Activated naive CD4-positive, alpha-beta T cell treated with anti-CD3 and anti-CD28 coated beads for 36 hours (primary cell): Measurements from ENCODE around the gene SSBP1. TPM values are rescaled to one million over a fixed set of nuclear protein-coding genes. Genes with fewer than 3 reads are reported as not detected.

Experiments used
- CTCF ChIA-PET: fragments of 350-600 bp; sonication (Branson Sonifier 250); formaldehyde crosslinking; loops from one replicate; lab custom pipeline; 2021; ENCODE audit warnings: antibody characterized with exemption; lab: Charles Lee
- DNase-seq: peaks from one replicate; pipeline ENCODE4 v3.0.0-alpha.2; 2020
- H3K27ac Mint-ChIP-seq: one replicate; pipeline ENCODE4 v1.8.0; 2021; ENCODE audit warnings: mild to moderate bottlenecking, mixed read lengths
- H3K27me3 Mint-ChIP-seq: one replicate; pipeline ENCODE4 v1.8.0; 2021; ENCODE audit warnings: low read depth, mixed read lengths
- H3K36me3 Mint-ChIP-seq: one replicate; pipeline ENCODE4 v1.8.0; 2021; ENCODE audit warnings: low read depth, mixed read lengths
- H3K4me1 Mint-ChIP-seq: one replicate; pipeline ENCODE4 v1.8.0; 2021; ENCODE audit warnings: low read depth, mixed read lengths
- H3K4me3 Mint-ChIP-seq: one replicate; pipeline ENCODE4 v1.8.0; 2021; ENCODE audit warnings: mild to moderate bottlenecking, moderate library complexity, mixed read lengths
- H3K9me3 Mint-ChIP-seq: one replicate; pipeline ENCODE4 v1.8.0; 2021; ENCODE audit warnings: mixed read lengths
- intact Hi-C: fragments of 100-400 bp; cut with micrococcal nuclease; formaldehyde crosslinking; loops from one replicate; pipeline ENCODE4 v1.15.1; 2023
- total RNA-seq, 2 experiments: library from RNA; stranded (reverse); gene quantifications; one replicate each; pipeline ENCODE4 v1.2.3, GENCODE V29; 2021

Gene SSBP1
- total RNA-seq, 2 experiments from 2014 or later, result 202 to 230 TPM

- no peak overlapping the region for H3K4me3 Mint-ChIP-seq
- H3K4me1 Mint-ChIP-seq, result no peaks in the 10 kb centered on the region
- intact Hi-C loops, result no loop called here
- no peaks in the 10 kb centered on the region for H3K27me3 Mint-ChIP-seq
- H3K9me3 Mint-ChIP-seq, result no peaks in the 10 kb centered on the region
- DNase-seq, result no peak
- H3K27ac Mint-ChIP-seq, result no peak overlapping the region
- CTCF ChIA-PET, result interaction anchor here (0.9 kb wide), 1 partner anchor 86 kb away, joined by 3 read pairs; no protein-coding TSS in a partner anchor
- peaks cover 16% of the 10 kb centered on the region for H3K36me3 Mint-ChIP-seq
These were observed 50.1 kb downstream of the SSBP1 start for GRCh38 chr7:141788296-141788695.

- Mint-ChIP-seq H3K4me3 (no peak within 1 kb of the TSS), H3K27ac (no peak within 1 kb of the TSS), H3K36me3 (peaks cover 24% of the 10 kb centered on the region), H3K4me1 (no peaks in the 10 kb centered on the region), H3K27me3 (no peaks in the 10 kb centered on the region), H3K9me3 (no peaks in the 10 kb centered on the region)
- no peak for DNase-seq
- intact Hi-C loops, result no loop called here
- CTCF ChIA-PET, result no interaction called here
These were observed 51.8 kb downstream of the SSBP1 start, which contains the start of gene TAS2R5 for GRCh38 chr7:141789917-141790316. Gene TAS2R5, plus strand, starts transcription at chr7:141790217. Its CDS starts 145 bp downstream, at chr7:141790362.

GRCh38 chr7:141792526-141792925 is 54.4 kb downstream of the SSBP1 start:
- DNase-seq, result no peak
- Mint-ChIP-seq H3K4me3 (no peak overlapping the region), H3K36me3 (peaks cover 25% of the 10 kb centered on the region), H3K9me3 (peaks cover 2% of the 10 kb centered on the region), H3K27ac (no peak overlapping the region), H3K27me3 (no peaks in the 10 kb centered on the region), H3K4me1 (no peaks in the 10 kb centered on the region)
- intact Hi-C loops, result no loop called here
- CTCF ChIA-PET, result no interaction called here

Other genes starting within 250 kb of the SSBP1 start
- gene AGK, start 186.9 kb upstream of the SSBP1 start, total RNA-seq, result 10 to 100 TPM; 35.8 to 37.9 TPM
- 10 to 100 TPM; 29.8 to 30.7 TPM for gene DENND11, start 36.2 kb upstream of the SSBP1 start, total RNA-seq
- not detected for gene WEE2, start 30.0 kb upstream of the SSBP1 start, total RNA-seq
- under 1 TPM; 0.69 to 0.96 TPM for gene TAS2R3, start 25.7 kb downstream of the SSBP1 start, total RNA-seq
- under 1 TPM; 0.38 to 0.40 TPM for gene TAS2R4, start 38.3 kb downstream of the SSBP1 start, total RNA-seq
- under 1 TPM; 0.95 to 0.99 TPM for gene TAS2R5, start 51.9 kb downstream of the SSBP1 start, total RNA-seq
- gene PRSS37, start 103.1 kb downstream of the SSBP1 start, total RNA-seq, result not detected
- not detected for gene OR9A4, start 178.0 kb downstream of the SSBP1 start, total RNA-seq
- not detected for gene CLEC5A, start 208.6 kb downstream of the SSBP1 start, total RNA-seq
- gene TAS2R38, start 235.4 kb downstream of the SSBP1 start, total RNA-seq, result not detected